HUES48 (cell line): ENCODE data around the gene INAFM2.

ENCODE experiments used
- H3K27ac ChIP-seq: one replicate; pipeline ENCODE4 v1.7.0; 2013; ENCODE audit warnings: low read depth, low read length, inconsistent platforms
- H3K27me3 ChIP-seq: 2 replicates; pipeline ENCODE4 v1.6.1; 2013; ENCODE audit warnings: mild to moderate bottlenecking, low read length; ENCODE audit not compliant: control insufficient read depth, insufficient read depth
- H3K36me3 ChIP-seq: 2 replicates; pipeline ENCODE4 v1.6.1; 2013; ENCODE audit warnings: low read length; ENCODE audit not compliant: control insufficient read depth, insufficient read depth
- H3K4me1 ChIP-seq: 2 replicates; pipeline ENCODE4 v1.6.1; 2013; ENCODE audit warnings: mild to moderate bottlenecking, low read length; ENCODE audit not compliant: control insufficient read depth, insufficient read depth
- H3K4me3 ChIP-seq: 2 replicates; pipeline ENCODE4 v1.5.1; 2013; ENCODE audit warnings: mild to moderate bottlenecking, low read depth, low read length
- H3K9ac ChIP-seq: 2 replicates; pipeline ENCODE4 v1.6.1; 2013; ENCODE audit warnings: mild to moderate bottlenecking, low read depth, low read length, moderate library complexity
- H3K9me3 ChIP-seq: 2 replicates; pipeline ENCODE4 v1.6.1; 2013; ENCODE audit warnings: low read length; ENCODE audit not compliant: control insufficient read depth, insufficient read depth

The INAFM2 gene

GRCh38 chr15:40337597-40337996 is 14.1 kb downstream of the INAFM2 start:
- no peak overlapping the region for H3K9ac ChIP-seq
- peaks cover 37% of the 10 kb centered on the region for H3K4me1 ChIP-seq
- no peaks in the 10 kb centered on the region for H3K9me3 ChIP-seq
- H3K36me3 ChIP-seq = no peaks in the 10 kb centered on the region
- no peak overlapping the region for H3K4me3 ChIP-seq
- H3K27me3 ChIP-seq = no peaks in the 10 kb centered on the region
- H3K27ac ChIP-seq = no peak overlapping the region

DNA sequence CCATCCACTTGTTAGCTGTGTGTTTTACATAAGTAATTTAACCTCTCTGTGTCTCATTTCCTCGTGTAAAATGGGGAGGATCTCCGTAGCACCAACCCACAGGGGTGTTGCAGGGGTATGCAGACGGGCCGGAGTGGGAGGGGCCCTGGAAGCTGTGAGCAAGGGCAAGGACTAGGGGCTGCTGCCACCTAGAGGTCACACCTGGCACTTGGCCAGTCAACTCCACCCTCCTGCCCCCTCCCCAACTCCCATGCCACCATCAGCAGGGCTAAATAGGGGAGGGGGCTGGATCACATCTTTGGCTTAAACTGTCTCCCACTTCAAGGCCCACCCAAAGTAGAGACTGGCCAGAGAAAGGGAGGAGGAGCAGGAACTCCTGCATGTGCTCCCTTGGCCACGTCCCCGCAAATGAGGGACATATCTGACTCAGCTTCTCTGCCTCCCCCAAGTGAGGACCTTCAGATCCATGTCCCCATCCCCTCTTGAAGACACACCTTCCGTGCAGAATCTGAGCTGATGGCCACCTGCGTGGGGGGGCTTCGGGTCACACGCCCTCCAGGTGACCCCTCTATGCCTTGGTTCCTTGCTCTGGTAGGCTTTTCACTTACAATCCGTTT is 14.7 kb downstream of the INAFM2 start:
- H3K36me3 ChIP-seq = no peaks in the 10 kb centered on the region
- H3K27me3 ChIP-seq = no peaks in the 10 kb centered on the region
- no peaks in the 10 kb centered on the region for H3K9me3 ChIP-seq
- no peak overlapping the region for H3K4me3 ChIP-seq
- H3K27ac ChIP-seq = no peak overlapping the region
- H3K4me1 ChIP-seq = peaks cover 37% of the 10 kb centered on the region
- H3K9ac ChIP-seq = no peak overlapping the region

GRCh38 chr15:40338921-40339620 is 15.6 kb downstream of the INAFM2 start:
- no peaks in the 10 kb centered on the region for H3K9me3 ChIP-seq
- H3K36me3 ChIP-seq = no peaks in the 10 kb centered on the region
- no peak overlapping the region for H3K4me3 ChIP-seq
- H3K9ac ChIP-seq = no peak overlapping the region
- peaks cover 31% of the 10 kb centered on the region for H3K4me1 ChIP-seq
- H3K27ac ChIP-seq = no peak overlapping the region
- H3K27me3 ChIP-seq = no peaks in the 10 kb centered on the region

DNA sequence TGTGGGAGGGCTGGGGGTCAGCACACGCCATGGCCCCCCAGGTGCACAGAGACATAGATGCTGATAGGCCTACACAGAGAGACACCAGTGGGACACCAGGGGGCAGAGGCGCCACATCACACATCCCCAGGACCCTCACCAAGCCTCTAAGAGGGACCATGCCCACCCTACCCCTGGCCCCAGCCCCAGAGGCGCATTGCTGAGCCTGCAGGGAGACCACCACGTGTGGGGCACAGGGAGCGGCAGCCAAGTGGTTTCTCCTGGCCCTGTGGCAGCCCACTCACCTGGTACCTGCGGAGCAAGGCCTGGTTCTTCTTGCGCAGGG is 16.1 kb downstream of the INAFM2 start:
- no peaks in the 10 kb centered on the region for H3K27me3 ChIP-seq
- no peaks in the 10 kb centered on the region for H3K9me3 ChIP-seq
- peaks cover 29% of the 10 kb centered on the region for H3K4me1 ChIP-seq
- no peaks in the 10 kb centered on the region for H3K36me3 ChIP-seq
- no peak overlapping the region for H3K27ac ChIP-seq
- no peak overlapping the region for H3K4me3 ChIP-seq
- no peak overlapping the region for H3K9ac ChIP-seq

GRCh38 chr15:40340038-40340739 is 16.7 kb downstream of the INAFM2 start:
- H3K27ac ChIP-seq = no peak overlapping the region
- peaks cover 26% of the 10 kb centered on the region for H3K4me1 ChIP-seq
- no peaks in the 10 kb centered on the region for H3K36me3 ChIP-seq
- H3K4me3 ChIP-seq = no peak overlapping the region
- no peaks in the 10 kb centered on the region for H3K9me3 ChIP-seq
- H3K27me3 ChIP-seq = no peaks in the 10 kb centered on the region
- H3K9ac ChIP-seq = no peak overlapping the region

GRCh38 chr15:40340740-40341400 is 17.4 kb downstream of the INAFM2 start, which contains the start of gene CCDC9B:
Gene CCDC9B, minus strand, starts transcription at chr15:40340939. Its CDS starts 120 bp downstream, at chr15:40340819.
- H3K9ac ChIP-seq = no peak within 1 kb of the TSS
- peaks cover 26% of the 10 kb centered on the region for H3K4me1 ChIP-seq
- no peak within 1 kb of the TSS for H3K27ac ChIP-seq
- H3K36me3 ChIP-seq = no peaks in the 10 kb centered on the region
- H3K27me3 ChIP-seq = no peaks in the 10 kb centered on the region
- H3K9me3 ChIP-seq = no peaks in the 10 kb centered on the region
- H3K4me3 ChIP-seq = no peak within 1 kb of the TSS

- no peaks in the 10 kb centered on the region for H3K27me3 ChIP-seq
- H3K27ac ChIP-seq = no peak overlapping the region
- H3K9me3 ChIP-seq = no peaks in the 10 kb centered on the region
- no peaks in the 10 kb centered on the region for H3K36me3 ChIP-seq
- no peak overlapping the region for H3K9ac ChIP-seq
- peaks cover 24% of the 10 kb centered on the region for H3K4me1 ChIP-seq
- H3K4me3 ChIP-seq = no peak overlapping the region
Observed at GRCh38 chr15:40342416-40343320, 19.2 kb downstream of the INAFM2 start.

DNA sequence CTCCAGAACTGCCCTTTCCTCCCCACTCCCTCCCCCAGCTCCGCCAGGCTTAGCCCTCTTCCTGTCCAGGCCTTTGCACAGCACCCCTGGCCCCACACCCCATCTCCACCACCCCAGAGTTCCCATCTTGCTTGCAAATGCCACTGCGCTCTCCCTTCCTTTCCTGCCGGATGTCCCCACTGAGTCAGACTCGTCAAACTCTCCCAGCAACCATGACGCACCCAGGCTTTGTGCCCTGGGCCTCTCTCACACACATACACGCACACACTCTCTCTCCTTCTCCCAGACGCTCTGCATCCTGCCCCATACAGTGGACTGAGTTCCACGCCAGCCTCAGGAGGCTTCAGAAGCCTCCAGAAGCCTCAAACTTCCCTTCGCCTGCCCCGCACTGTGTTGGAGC is 20.0 kb downstream of the INAFM2 start:
- H3K4me1 ChIP-seq = peaks cover 18% of the 10 kb centered on the region
- no peaks in the 10 kb centered on the region for H3K27me3 ChIP-seq
- no peaks in the 10 kb centered on the region for H3K36me3 ChIP-seq
- H3K9ac ChIP-seq = no peak overlapping the region
- no peak overlapping the region for H3K27ac ChIP-seq
- H3K9me3 ChIP-seq = no peaks in the 10 kb centered on the region
- H3K4me3 ChIP-seq = no peak overlapping the region

DNA sequence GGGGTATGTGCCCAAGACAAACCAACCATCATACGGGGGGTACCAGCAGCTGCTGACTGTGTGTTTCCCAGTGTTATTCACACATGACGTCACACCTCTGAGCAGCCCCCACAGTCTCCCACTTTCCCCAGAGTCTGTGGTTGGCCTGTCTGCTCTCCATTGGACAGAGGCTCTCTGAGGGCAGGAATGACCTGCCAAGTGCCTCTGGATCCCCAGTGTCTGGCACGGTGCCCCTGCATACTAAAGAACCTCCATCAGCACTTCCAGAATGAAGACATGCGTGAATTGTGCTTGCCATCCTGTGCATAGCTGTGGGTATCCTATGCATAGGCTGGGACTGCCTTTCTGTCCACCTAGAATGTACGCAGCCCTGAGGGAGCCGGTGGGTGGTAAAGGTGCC is 20.7 kb downstream of the INAFM2 start:
- H3K4me3 ChIP-seq = no peak overlapping the region
- no peaks in the 10 kb centered on the region for H3K9me3 ChIP-seq
- H3K36me3 ChIP-seq = no peaks in the 10 kb centered on the region
- H3K4me1 ChIP-seq = peaks cover 18% of the 10 kb centered on the region
- H3K27me3 ChIP-seq = no peaks in the 10 kb centered on the region
- no peak overlapping the region for H3K9ac ChIP-seq
- no peak overlapping the region for H3K27ac ChIP-seq

- Histone ChIP-seq H3K27me3 (no peaks in the 10 kb centered on the region), H3K36me3 (no peaks in the 10 kb centered on the region), H3K4me1 (peaks cover 17% of the 10 kb centered on the region), H3K4me3 (no peak overlapping the region), H3K9me3 (no peaks in the 10 kb centered on the region), H3K9ac (no peak overlapping the region), H3K27ac (no peak overlapping the region)
Observed at GRCh38 chr15:40344631-40345120, 21.2 kb downstream of the INAFM2 start.
